HG03457 (cell line): ENCODE measurements around the gene IGFL3.
"Not testable (repeated sequence)": the region's sequence is repeated elsewhere in the genome, so short reads cannot be mapped to it uniquely, and the experiment has no call there.

Source experiments
- ATAC-seq: cut with Tn5 transposase; IDR thresholded peaks from one replicate; pipeline ENCODE4 v1.9.1; 2021; ENCODE audit warnings: moderate number of reproducible peaks; ENCODE audit not compliant: unreplicated experiment

Gene IGFL3

GRCh38 chr19:46126086-46126580 is 1.6 kb upstream of the IGFL3 start:
- no peak for ATAC-seq

GRCh38 chr19:46125447-46125846 is 959 bp upstream of the IGFL3 start:
- no peak for ATAC-seq

GRCh38 chr19:46118136-46118535 is 6.4 kb downstream of the IGFL3 start:
- ATAC-seq = no peak

- ATAC-seq = no peak
These were observed 8.4 kb downstream of the IGFL3 start for GRCh38 chr19:46116121-46116520.

GRCh38 chr19:46115396-46116106 is 8.9 kb downstream of the IGFL3 start:
- no peak for ATAC-seq

- no peak for ATAC-seq
These were observed 10.8 kb downstream of the IGFL3 start for GRCh38 chr19:46113726-46114125.

GRCh38 chr19:46112527-46112926 is 12.0 kb downstream of the IGFL3 start:
- ATAC-seq = no peak

- ATAC-seq = no peak
These were observed 13.1 kb downstream of the IGFL3 start for GRCh38 chr19:46111376-46111775.

GRCh38 chr19:46109876-46110275 is 14.6 kb downstream of the IGFL3 start:
- ATAC-seq = no peak

GRCh38 chr19:46107371-46107770 is 17.1 kb downstream of the IGFL3 start:
- ATAC-seq = no peak

GRCh38 chr19:46102333-46102732 is 22.2 kb downstream of the IGFL3 start:
- not testable (repeated sequence) for ATAC-seq

- no peak for ATAC-seq
These were observed 23.2 kb downstream of the IGFL3 start for GRCh38 chr19:46101293-46101692.

- ATAC-seq = no peak
These were observed 24.1 kb downstream of the IGFL3 start for GRCh38 chr19:46100344-46100743.

- ATAC-seq = no peak
These were observed 34.0 kb downstream of the IGFL3 start for GRCh38 chr19:46090444-46090843.

GRCh38 chr19:46089432-46089831 is 35.1 kb downstream of the IGFL3 start:
- no peak for ATAC-seq

- no peak for ATAC-seq
These were observed 36.4 kb downstream of the IGFL3 start for GRCh38 chr19:46088101-46088500.

GRCh38 chr19:46085888-46086287 is 38.6 kb downstream of the IGFL3 start:
- ATAC-seq = no peak

- ATAC-seq = no peak
These were observed 41.8 kb downstream of the IGFL3 start for GRCh38 chr19:46082728-46083050.

- no peak for ATAC-seq
These were observed 42.4 kb downstream of the IGFL3 start for GRCh38 chr19:46081928-46082727.

- ATAC-seq = no peak
These were observed 43.9 kb downstream of the IGFL3 start for GRCh38 chr19:46080561-46080960.

GRCh38 chr19:46079576-46079975 is 44.9 kb downstream of the IGFL3 start:
- no peak for ATAC-seq

GRCh38 chr19:46078573-46079332 is 45.7 kb downstream of the IGFL3 start:
- not testable (repeated sequence) for ATAC-seq
